Measurements from ENCODE around the gene ASXL3.

DNA sequence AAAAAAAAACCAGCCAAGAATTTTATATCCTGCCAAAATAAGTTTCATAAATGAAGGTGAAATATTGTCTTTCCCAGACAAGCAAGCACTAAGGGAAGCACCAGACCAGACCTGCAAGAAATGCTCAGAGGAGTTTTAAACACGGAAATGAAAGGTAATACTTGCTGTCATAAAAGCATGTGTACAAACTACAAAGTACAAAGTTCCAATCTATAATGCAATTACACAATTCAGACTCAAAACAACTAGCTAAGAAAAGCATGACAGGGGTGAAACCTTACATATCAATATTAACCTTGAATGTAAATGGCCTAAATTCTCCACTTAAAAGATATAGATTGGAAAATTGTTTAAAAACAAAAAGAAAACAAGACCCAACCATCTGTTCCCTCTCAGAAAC is 45.0 kb upstream of the ASXL3 start:
- TF ChIP-seq, protein P1, sequence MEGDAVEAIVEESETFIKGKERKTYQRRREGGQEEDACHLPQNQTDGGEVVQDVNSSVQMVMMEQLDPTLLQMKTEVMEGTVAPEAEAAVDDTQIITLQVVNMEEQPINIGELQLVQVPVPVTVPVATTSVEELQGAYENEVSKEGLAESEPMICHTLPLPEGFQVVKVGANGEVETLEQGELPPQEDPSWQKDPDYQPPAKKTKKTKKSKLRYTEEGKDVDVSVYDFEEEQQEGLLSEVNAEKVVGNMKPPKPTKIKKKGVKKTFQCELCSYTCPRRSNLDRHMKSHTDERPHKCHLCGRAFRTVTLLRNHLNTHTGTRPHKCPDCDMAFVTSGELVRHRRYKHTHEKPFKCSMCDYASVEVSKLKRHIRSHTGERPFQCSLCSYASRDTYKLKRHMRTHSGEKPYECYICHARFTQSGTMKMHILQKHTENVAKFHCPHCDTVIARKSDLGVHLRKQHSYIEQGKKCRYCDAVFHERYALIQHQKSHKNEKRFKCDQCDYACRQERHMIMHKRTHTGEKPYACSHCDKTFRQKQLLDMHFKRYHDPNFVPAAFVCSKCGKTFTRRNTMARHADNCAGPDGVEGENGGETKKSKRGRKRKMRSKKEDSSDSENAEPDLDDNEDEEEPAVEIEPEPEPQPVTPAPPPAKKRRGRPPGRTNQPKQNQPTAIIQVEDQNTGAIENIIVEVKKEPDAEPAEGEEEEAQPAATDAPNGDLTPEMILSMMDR (IDR thresholded peaks at IDR 0.05; ENCODE audit: borderline replicate concordance, extremely low read depth, low read length, poor library complexity, severe bottlenecking): no peak
- TF ChIP-seq EZH2 (IDR thresholded peaks at IDR 0.05; ENCODE audit: borderline replicate concordance, low read depth, low read length, severe bottlenecking): no peak
